ENCODE results near the gene CSNK1G2. TPM values are rescaled to one million over a fixed set of nuclear protein-coding genes. Genes with fewer than 3 reads are reported as not detected.

The CSNK1G2 gene
- total RNA-seq, 1 experiment from 2014 or later = 126 TPM

GRCh38 chr19:1979017-1979416, 38.0 kb downstream of the CSNK1G2 start (continued):
- TF ChIP-seq AFF4 (CRISPR knock-in tag; IDR thresholded peaks at IDR 0.05; ENCODE audit: borderline replicate concordance) (no peak), ZNF416 (CRISPR knock-in tag; IDR thresholded peaks at IDR 0.05) (no peak), ELF4 (CRISPR knock-in tag; IDR thresholded peaks at IDR 0.05; ENCODE audit: low read depth) (no peak), GRHL2 (CRISPR knock-in tag; IDR thresholded peaks at IDR 0.05; ENCODE audit: insufficient replicate concordance, severe bottlenecking) (no peak)

- no peak overlapping the region for H3K27ac Mint-ChIP-seq
- no peak for ATAC-seq
- no peak overlapping the region for H3K4me3 Mint-ChIP-seq
- peaks cover 19% of the 10 kb centered on the region for H3K36me3 Mint-ChIP-seq
- ChIA-PET CTCF (interaction anchor here (1.1 kb wide), 2 partner anchors 12 to 49 kb away, joined by 3 to 4 read pairs; no protein-coding TSS in a partner anchor), POLR2A (no interaction called here)
- H3K27me3 Mint-ChIP-seq (ENCODE audit: low read depth) = no peaks in the 10 kb centered on the region
- no peaks in the 10 kb centered on the region for H3K4me1 Mint-ChIP-seq
- no peak for DNase-seq (ENCODE audit: low spot score)
- no peaks in the 10 kb centered on the region for H3K9me3 Mint-ChIP-seq
- TF ChIP-seq CREM (CRISPR knock-in tag; IDR thresholded peaks at IDR 0.05) (no peak), CTCF (IDR thresholded peaks at IDR 0.05) (no peak), FOXP1 (CRISPR knock-in tag; IDR thresholded peaks at IDR 0.05; ENCODE audit: borderline replicate concordance) (no peak), ARID4B (CRISPR knock-in tag; IDR thresholded peaks at IDR 0.05; ENCODE audit: borderline replicate concordance) (no peak), ZBTB21 (CRISPR knock-in tag; IDR thresholded peaks at IDR 0.05; ENCODE audit: borderline replicate concordance) (no peak)
These were observed 38.7 kb downstream of the CSNK1G2 start for GRCh38 chr19:1979642-1980041.

GRCh38 chr19:1980091-1980808, 39.3 kb downstream of the CSNK1G2 start:
- H3K27ac Mint-ChIP-seq = no peak overlapping the region
- no peak overlapping the region for H3K4me3 Mint-ChIP-seq
- ChIA-PET CTCF (interaction anchor here (1.0 to 1.1 kb wide), 3 partner anchors 11 to 117 kb away, joined by 3 to 4 read pairs (median 3); no protein-coding TSS in a partner anchor), POLR2A (no interaction called here)
- H3K4me1 Mint-ChIP-seq = no peaks in the 10 kb centered on the region
- DNase-seq (ENCODE audit: low spot score) = no peak
- no peaks in the 10 kb centered on the region for H3K9me3 Mint-ChIP-seq
- no peaks in the 10 kb centered on the region for H3K27me3 Mint-ChIP-seq (ENCODE audit: low read depth)
- H3K36me3 Mint-ChIP-seq = peaks cover 19% of the 10 kb centered on the region
- no peak for ATAC-seq
- no peak for TF ChIP-seq GTF2I (CRISPR knock-in tag; conservative IDR thresholded peaks at IDR 0.05)
- no peak for TF ChIP-seq OVOL2 (CRISPR knock-in tag; IDR thresholded peaks at IDR 0.05; ENCODE audit: borderline replicate concordance)
- no peak for TF ChIP-seq CREB1 (CRISPR knock-in tag; IDR thresholded peaks at IDR 0.05)
- TF ChIP-seq PRDM15 (CRISPR knock-in tag; IDR thresholded peaks at IDR 0.05) = no peak
- no peak for TF ChIP-seq PRRX2 (CRISPR knock-in tag; IDR thresholded peaks at IDR 0.05)
- no peak for TF ChIP-seq PREB (CRISPR knock-in tag; IDR thresholded peaks at IDR 0.05; ENCODE audit: borderline replicate concordance)
- TF ChIP-seq JAZF1 (CRISPR knock-in tag; IDR thresholded peaks at IDR 0.05) = no peak

All from WTC11 (cell line).